ENCODE data around the gene ASPA. TPM values are rescaled to one million over a fixed set of nuclear protein-coding genes. Genes with fewer than 3 reads are reported as not detected.
"Not testable (repeated sequence)": the region's sequence is repeated elsewhere in the genome, so short reads cannot be mapped to it uniquely, and the experiment has no call there.

The ASPA gene
- polyA plus RNA-seq, 3 donors = 19.1 to 36.5 (median 31.8) TPM

DNA sequence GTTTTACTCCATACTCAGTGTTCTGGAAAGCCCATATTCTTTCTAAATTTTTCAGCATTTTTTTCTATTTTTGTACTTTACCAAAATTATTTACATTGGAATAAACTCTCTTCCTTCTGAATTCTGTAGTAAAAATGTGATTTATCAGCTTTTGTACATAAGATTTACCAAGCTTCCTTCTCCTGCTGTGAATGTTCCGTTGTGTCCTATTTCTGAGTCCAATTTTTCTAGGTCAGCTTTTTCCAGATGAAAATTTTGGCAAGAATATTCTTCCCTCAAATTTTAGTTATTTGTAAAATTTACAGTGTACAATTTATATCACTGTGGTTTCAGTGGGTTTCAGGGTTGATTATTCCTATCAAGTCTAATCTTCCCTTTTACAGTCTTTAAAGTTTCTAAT, 27.5 kb downstream of the ASPA start:
- no peak for DNase-seq

DNA sequence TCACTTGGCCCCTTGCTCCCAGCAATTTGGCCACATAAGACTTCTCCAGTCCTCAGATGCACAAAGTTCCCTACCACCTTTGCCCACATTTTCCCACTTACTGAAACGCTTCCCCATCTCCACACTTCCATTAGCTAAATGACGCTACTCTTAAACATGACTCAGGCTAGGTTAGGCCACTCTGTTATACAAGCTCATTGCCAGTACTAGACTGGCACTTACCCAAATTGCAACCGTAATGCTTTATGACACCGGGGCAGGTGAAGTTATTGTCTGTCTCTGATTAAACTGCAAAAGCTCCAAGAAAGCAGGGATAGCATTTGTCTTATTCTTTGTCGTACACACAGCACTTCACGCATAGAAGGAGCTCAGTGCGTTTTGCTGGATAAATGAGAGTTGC, 29.2 kb downstream of the ASPA start:
- DNase-seq = no peak

DNA sequence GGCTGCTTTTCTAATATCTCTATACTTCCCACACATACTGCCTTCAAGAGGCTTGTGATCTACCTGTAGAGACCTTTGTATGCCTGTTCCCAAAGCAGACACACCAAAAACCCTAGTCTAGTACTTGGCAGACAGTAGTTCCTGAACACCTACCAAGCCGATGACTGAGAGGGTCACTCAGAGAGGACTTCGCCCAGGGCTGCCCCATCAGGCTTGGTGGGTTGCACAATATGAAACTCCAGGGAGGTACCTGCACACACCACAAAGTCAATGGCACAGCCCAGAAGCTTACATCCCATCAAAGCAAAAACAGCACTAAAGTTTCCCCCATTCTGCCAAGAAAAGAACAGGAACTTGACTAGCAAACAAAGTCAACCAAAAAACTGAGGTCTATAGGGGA, 30.3 kb downstream of the ASPA start:
- DNase-seq = no peak

DNA sequence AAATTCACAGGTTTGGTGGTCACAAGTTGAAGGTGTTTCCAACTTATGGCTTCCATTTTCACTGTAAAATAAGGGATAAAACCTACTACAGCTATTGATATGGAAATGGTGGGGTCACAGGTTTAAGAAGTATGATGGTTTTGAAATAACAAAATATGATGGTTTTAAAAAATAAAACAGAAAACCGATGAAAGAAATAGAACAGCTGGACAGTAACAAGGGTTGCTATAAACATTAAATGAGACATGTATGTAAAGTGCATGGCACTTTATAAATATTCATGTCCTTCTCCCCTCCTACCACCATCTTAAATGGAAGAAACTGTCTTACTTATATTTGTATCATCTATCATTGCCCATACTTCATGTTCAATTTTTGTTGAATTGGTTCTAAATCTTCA, 31.3 kb downstream of the ASPA start:
- DNase-seq = no peak

DNA sequence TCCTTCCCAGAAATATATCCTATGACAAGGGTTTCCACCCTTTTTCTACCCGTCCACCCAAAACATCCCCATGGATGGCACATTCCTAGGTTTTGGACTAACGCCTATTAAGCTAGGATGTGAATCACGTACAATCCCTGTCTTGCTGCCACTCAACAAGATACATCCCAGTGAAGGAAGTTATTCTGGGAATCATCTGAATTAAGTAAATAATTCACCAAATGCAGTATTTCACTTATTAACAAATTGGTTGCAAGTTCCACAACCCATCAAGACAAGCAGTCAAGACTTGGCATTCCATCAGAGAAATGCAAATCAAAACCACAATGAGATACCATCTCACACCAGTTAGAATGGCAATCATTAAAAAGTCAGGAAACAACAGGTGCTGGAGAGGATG, 32.1 kb downstream of the ASPA start:
- DNase-seq = no peak

DNA sequence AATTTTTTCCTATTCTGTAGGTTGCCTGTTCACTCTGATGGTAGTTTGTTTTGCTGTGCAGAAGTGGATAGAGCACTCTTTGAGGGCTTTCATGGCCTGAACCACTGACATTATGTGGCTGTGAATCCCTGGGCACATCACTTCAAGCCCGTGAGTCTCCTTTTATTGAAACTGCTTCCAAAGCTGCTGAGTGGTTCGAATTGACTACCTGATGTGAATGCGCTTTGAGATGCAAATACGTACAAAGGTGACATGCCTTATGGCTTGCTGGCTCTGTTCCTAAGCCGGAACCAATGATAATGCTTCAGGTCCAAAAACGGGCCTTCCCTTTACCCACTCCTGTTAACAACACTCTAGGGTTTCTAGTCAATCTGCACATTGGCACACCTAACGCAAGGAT, 34.3 kb downstream of the ASPA start:
- DNase-seq = no peak

DNA sequence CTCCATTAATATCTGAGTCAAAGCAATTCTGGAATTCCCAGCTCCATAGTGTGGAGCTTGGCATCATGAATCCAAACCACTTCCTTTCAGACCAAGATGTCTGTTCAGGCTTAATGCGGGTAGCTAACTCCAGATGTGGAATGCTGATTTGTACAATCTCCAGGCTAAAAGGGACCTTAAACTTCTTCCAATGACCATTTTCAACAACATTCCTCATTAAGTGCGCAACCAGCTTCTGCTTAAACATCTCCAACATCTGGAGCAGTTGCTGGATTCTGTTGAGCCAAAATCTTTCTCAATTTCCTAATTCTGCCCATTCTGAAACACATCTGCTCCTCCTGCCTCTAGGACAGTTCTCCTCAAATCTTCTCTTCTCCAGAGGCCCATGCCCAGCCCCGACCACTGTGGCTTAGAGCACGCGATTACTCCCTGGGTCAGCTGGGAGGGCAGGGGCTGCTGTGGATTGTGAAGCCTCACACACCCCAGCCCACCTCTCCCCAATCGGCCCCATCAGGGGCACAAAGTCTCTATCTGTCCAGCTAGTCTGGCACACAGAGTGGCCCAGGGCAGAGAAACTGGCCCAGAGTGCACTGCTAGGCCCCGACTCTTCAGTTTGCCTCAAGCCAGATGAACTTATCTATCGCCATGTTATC, 36.2 kb downstream of the ASPA start:
- DNase-seq = no peak

DNA sequence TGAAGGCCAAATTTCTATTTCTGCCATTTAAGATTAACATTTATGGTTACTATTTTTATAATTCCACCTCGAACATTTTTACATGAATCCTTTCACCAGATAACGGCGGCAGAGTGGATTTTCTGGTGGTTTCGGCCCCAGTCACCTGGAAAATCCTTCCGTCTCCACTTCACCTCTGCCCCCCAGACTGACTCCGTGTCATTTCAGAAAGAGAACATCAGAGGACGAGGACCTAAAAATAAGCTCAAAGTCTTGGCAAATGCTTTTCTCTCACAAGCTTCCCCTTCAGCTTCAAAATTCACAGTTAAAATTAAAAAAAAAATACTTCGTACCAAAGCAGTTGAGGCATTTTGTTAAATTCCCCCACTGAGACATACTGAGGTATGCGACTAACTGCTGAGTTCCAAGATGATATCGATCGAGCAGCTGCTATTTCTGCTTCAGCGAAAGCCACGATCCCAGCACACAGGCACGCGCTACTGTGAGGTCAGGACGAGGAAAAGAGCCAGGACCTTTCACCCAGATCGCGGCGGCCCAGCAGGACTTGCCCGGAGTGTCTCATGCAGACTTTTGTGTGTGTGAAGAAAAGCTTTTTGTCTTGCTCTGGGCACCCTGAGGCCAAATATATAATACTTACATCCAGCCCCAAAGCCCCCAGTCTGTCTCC, 36.8 kb downstream of the ASPA start:
- DNase-seq = no peak

DNA sequence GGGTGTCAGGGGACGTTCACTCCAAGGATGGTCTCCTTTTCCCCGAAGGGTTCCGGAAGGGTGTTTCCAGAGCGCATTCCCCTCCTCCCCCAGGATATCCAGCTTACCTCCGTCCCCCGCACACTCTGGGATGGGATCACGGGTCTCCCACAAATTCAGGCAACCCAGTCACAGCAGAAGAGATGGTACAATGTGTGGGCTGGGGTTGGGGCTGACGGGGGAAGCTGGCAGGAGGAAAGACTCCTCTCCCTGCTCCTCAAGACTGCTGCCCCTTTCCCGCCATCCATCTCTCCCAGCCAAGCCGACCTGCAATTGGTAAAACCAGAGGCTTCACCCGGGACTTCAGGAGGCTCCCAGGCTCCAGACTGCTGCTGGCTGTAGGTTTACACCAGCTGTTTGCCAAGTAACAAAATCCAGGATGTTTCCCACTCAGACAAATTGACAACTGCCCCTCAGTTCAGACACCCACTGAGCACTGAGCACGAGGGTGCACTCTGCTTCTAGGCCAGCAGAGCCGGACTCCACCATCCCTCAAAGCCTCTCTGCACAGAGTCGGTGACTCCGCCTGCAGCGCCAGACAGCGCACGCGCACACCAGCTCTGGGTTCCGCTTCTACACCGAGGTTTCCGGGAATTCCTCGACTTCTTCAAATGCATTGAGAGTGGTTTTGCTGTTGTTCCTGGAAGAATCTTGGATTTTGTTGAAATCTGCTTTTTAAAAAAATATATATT, 37.7 kb downstream of the ASPA start:
- DNase-seq = no peak

DNA sequence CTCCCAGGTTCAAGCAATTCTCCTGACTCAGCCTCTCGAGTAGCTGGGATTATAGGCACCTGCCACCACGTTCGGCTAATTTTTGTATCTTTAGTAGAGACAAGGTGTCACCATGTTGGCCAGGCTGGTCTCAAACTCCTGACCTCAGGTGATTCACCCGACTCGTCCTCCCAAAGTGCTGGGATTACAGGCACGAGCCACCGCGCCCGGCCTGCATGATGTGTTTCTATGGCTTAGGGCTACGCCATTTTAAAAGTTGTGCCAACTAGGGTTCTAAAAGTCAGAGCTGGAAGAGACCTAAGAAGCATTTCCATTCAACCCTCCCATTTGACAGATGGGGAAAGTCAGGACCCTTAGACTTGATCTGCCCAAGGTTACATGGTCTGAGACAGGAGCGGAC, 38.4 kb downstream of the ASPA start:
- DNase-seq = not testable (repeated sequence)

DNA sequence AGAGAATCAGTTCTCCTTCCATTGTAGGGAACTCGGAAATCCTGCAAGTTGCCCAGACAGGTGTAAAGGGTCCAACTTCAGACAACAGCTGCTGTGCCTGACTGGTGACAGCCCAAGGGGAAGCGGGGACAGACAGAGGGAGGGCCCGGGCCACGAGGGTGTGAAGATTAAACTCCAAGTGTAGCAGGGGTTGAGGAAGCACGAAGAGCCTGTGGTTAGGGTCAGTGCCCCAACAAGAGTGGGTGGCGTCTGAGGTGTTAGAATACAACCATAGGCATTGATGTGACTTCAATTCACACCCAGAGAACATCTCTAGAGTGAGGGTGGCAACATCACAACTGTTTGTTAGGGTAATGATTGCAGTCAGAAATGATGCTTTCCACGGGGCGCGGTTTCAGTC, 39.1 kb downstream of the ASPA start:
- no peak for DNase-seq

DNA sequence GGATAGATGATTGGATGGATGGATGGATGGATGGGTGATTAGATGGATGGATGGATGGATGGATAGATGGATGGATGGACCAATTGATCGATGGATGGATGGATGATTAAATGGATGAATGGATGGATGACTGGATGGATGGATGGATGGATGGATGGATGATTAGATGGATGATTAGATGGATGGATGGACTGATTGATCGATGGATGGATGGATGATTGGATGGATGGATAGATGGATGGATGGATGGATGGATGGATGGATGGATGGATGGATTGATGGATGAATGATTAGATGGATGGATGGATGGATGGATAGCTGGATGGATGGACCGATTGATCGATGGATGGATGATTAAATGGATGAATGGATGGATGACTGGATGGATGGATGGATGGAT, 43.7 kb downstream of the ASPA start:
- DNase-seq = not testable (repeated sequence)

DNA sequence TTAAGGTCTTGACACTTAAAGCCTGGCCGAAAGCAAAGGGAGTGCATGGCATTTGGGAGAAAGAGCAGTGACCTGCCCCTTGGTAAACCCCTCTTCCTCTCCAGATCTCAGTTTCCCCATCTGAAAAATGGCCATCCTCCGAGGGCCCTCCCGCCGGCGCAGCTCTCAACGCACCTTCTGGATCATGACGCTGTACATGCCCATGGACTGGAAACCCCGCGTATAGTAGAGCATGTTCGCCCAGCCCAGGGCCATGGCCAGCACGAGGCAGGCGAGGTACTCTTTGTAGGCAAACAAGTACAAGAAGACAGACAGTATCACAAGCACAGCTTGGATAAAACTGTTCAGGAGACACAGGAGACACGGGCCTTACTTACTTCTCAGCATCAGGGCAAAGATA, 48.2 kb downstream of the ASPA start:
- DNase-seq = no peak

DNA sequence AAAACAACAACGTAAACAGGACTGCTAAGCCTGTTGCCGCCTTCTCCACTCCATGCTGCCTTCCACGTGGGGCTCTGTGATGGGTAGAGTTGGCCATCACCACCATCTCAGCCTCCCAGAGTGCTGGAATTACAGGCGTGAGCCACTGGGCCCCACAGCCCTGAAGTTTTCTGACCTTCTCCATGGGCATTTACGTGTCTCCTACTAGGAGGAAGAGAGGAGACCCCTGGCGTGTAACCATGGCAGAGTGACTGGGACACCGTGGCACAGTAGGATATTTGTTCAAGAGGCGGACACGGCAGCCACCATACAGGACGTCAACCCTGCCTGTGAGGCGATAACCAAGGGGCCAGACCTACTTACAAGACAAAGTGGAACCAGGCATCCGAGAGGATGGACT, 50.7 kb downstream of the ASPA start:
- DNase-seq = no peak

DNA sequence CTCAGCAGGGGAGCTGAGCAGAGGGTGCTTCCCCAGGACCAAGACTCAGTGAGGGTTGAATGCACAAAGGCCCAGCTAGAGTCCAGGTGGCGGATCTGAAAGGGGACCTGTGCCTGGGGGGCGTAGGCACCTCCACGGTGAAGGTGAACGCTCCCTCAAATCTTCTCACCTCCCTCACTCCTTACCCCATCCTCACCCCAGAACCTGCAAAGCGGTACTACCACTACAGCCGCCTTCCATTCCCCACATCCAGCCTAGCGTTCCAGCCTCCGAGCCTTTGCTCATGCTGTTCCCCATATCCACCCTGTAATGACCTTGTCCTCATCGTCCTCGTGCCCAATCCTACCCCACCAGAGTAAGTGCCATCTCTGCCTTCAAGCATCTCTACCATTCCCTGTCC, 51.2 kb downstream of the ASPA start:
- DNase-seq = no peak

DNA sequence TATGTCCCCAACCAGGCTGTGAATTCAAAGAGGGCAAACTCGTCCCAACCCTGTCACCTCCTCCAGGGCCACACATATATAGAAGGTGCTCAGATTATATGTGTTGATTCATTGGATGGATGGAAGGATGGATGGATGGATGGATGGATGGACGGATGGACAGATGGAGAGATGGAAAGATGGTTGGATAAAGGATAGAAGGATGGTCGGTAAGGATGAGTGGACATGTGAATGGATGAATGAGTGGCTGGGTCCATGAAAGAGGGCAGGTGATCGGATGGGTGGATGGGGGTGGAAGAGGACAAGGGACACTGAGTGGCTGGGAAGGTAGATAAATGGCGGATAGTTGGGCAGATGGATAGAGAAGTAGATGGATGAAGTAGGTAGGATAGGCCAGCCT, 51.7 kb downstream of the ASPA start:
- DNase-seq = no peak

DNA sequence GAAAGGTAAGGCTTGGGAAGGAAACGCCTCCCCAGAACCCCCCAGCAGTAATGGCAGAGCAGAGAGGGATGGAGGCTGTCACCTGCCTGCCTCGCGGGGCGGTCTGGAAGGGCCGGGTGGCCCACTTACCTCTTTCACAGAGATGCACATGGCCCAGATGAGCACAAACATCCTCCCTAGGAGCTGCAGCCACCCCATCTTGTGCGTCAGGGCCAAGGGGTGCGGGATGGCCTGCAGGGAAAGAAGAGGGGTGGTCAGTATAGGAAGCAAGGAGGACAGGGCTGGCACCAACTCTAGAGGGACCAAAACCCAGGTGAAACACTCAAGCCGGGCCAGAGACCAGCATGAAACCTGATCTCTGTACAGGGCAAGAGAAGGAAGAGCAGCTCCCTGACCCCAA, 52.1 kb downstream of the ASPA start:
- no peak for DNase-seq

DNA sequence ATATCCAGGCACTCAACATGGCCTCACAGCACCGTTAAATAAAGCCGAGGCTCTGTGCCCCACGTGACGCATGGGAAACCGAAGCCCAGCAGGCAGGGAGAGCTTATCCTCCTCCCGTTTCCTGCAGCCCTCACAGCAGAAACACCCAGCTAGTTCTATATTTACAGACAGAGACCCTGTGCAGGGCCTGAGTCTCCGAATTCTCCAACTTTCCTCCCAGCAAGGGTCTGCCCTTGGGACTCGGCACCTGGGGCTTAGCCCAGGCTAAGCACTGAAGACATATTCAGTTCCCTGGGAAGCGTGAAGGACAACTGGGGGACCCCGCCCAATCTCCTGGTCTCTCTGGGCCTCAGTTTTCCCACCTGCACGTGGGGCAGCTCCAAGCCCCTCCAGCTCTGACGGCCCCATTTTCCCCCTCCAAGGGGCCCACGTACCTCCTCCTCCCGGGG, 52.6 kb downstream of the ASPA start:
- DNase-seq = no peak

DNA sequence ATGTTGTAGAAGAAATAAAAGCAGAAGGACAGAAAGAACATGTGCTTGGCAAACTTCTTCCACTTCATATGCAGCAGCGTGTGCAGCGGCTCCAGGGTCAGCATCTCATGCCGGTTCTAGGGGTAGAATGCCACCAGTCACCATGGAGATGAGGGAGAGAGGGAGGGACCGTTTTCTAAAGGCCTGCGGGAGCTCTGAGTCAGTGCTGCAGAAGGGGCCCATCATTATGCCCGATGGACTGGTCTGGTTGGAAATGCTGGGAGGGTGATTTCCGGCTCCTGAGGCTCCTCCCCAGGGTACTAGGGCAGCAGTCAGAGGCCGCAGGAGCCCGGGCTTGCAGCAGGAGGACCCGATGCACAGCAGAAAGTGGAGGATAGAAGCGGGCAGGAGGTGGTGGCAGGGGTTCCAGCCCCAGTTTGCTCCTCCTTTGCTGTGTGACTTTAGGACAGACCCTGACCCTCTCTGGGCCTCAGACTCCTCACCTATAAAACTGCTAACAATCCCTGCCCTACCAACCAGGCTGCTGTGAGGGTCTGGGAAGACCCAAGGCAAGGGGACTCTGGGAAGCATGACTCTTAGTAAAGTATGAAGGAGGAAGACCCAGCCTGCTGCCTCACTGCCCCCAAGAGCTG, 53.2 kb downstream of the ASPA start:
- DNase-seq = no peak

DNA sequence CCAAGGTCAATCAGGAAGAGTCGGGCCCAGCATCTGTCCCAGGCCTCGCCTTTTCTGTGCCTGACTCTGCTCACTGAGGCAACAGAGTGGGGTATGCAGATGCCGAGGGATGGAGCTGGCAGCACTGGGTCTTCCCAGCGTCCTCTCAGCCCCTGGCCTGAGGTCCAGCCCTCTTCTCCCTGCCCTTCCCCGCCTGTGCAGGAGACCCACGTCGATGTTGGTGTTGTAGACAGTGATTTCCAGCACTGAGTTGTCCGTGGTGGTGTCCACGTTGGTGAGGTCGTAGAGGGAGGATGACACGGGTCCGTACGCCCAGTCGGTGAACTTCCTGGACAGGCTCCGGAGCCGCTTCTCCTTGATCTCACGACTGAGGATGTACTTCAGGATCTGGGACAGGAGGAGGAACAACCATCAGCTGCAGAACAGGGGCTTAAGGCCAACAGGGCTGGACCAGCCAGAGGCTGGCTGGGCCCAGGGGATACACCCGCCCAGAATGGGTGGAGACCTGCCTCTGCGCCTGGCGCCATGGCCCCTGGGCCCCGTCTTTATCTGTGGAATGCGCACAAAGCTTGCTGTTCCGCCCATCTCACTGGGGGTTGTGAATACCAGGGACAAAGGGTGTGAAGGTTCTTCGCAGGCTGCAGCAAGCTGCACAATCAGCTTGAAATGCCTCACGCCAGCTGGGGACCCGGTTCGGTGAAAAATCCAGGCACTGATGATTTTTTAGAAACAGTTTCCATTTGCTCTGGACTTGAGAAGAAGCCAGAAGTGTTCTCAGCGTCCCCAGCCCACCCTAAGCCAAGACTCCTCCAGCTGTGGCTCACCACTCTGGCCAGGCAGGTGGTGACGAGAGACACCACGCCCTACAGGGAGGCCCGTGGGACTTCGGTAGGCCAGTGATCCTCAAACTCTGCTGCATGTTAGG, 54.3 kb downstream of the ASPA start:
- no peak for DNase-seq

DNA sequence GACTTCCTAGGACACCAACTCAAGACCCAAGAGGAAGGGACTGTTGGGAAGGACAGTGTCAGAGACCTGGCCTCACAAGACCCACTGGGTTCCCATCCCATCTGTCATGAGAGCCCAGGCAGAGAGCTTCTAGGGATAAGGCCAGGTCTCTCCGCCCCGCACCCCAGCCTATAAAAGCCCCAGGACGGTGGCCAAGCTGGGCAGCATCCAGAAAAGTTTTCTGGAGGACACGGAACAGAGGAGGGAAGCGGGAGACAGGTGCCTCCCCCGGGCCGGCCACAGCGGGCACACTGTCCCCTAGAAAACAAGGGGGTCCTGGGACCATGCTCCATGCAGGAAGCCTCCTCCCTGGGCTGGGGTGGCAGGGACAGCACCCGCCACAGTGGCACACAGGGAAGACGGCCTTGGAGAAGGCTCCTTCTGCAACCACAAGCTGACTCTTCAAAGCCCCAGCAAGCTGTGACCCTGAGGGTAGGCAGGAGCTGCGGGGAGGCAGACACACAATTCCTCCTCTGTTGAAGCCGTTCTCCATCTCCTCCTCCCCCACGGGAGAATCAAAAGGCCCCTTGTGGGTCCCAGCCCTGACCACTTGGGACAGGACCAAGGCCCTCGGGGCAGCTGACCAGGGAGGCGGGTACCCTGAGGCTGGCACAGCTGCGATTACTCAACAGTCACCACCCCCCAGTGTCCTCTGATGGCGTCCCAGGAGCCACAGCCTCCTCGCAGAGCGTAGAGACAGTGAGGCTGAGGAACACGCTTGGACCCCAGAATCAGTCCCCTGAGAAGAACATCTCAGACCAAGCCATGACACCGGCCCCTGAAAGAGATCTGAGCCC, 55.7 kb downstream of the ASPA start:
- DNase-seq = no peak
